Loucy (cell line): ENCODE measurements around the gene GSTM3.

Experiments
- H2AFZ ChIP-seq: fragments of 200-600 bp; sonication (generic); 2 replicates; pipeline ENCODE4 v1.6.0; 2016; ENCODE audit warnings: antibody characterized with exemption, mild to moderate bottlenecking, low read length, moderate library complexity
- H3F3A ChIP-seq: fragments of 200-600 bp; 2 replicates; pipeline ENCODE4 v1.6.0; 2016; ENCODE audit warnings: antibody characterized with exemption, low read depth, mild to moderate bottlenecking
- H3K27me3 ChIP-seq: fragments of 200-600 bp; sonication (generic); 2 replicates; pipeline ENCODE4 v1.6.1; 2014; ENCODE audit warnings: low read length, mild to moderate bottlenecking; ENCODE audit not compliant: insufficient read depth, poor library complexity, severe bottlenecking
- H3K36me3 ChIP-seq: fragments of 200-600 bp; sonication (generic); 2 replicates; pipeline ENCODE4 v1.6.1; 2016; ENCODE audit warnings: low read length; ENCODE audit not compliant: insufficient read depth
- H3K4me1 ChIP-seq: fragments of 200-600 bp; sonication (generic); 2 replicates; pipeline ENCODE4 v1.5.1; 2014; ENCODE audit warnings: low read length, mild to moderate bottlenecking; ENCODE audit not compliant: insufficient read depth, poor library complexity, severe bottlenecking
- H3K4me2 ChIP-seq: fragments of 200-600 bp; sonication (generic); 2 replicates; pipeline ENCODE4 v1.6.0; 2014; ENCODE audit warnings: antibody characterized with exemption, low read length, low read depth, mild to moderate bottlenecking; ENCODE audit not compliant: poor library complexity, severe bottlenecking
- H3K4me3 ChIP-seq: fragments of 200-600 bp; sonication (generic); 2 replicates; pipeline ENCODE4 v1.5.1; 2014; ENCODE audit warnings: low read length, mild to moderate bottlenecking, mixed read lengths; ENCODE audit not compliant: poor library complexity, severe bottlenecking
- H3K79me2 ChIP-seq: fragments of 200-600 bp; sonication (generic); 2 replicates; pipeline ENCODE4 v1.6.1; 2014; ENCODE audit warnings: low read length; ENCODE audit not compliant: insufficient read depth
- H3K9ac ChIP-seq: fragments of 200-600 bp; sonication (generic); 2 replicates; pipeline ENCODE4 v1.6.0; 2014; ENCODE audit warnings: mild to moderate bottlenecking, low read depth, low read length, moderate library complexity; ENCODE audit not compliant: poor library complexity, severe bottlenecking
- H3K9me2 ChIP-seq: fragments of 200-600 bp; sonication (generic); replicated peaks from 2 replicates; pipeline ENCODE4 v1.6.1; 2016; ENCODE audit warnings: low read depth, low read length, mixed read lengths
- H3K9me3 ChIP-seq: fragments of 200-600 bp; sonication (generic); 2 replicates; pipeline ENCODE4 v1.6.1; 2014; ENCODE audit warnings: mild to moderate bottlenecking, antibody characterized with exemption, low read length, low read depth; ENCODE audit not compliant: insufficient read depth
- H4K20me1 ChIP-seq: fragments of 200-600 bp; sonication (generic); 2 replicates; pipeline ENCODE4 v1.6.0; 2014; ENCODE audit warnings: antibody characterized with exemption, low read length, mild to moderate bottlenecking; ENCODE audit not compliant: insufficient read depth, poor library complexity, severe bottlenecking
- CTCF ChIP-seq: fragments of 200-600 bp; sonication (generic); conservative IDR thresholded peaks from 2 replicates; pipeline ENCODE4 v1.5.1; 2014; ENCODE audit warnings: mild to moderate bottlenecking, antibody characterized with exemption, low read length
- EZH2phosphoT487 ChIP-seq: fragments of 200-600 bp; IDR thresholded peaks from 2 replicates; pipeline ENCODE4 v1.6.1; 2018; ENCODE audit warnings: antibody characterized with exemption, mild to moderate bottlenecking, moderate library complexity, borderline replicate concordance

The GSTM3 gene

GRCh38 chr1:109739738-109740614 lies 862 bp downstream of the GSTM3 start:
- H3K9me2 ChIP-seq = no peaks in the 10 kb centered on the region
- H3K36me3 ChIP-seq = no peaks in the 10 kb centered on the region
- H3K4me3 ChIP-seq = peak overlapping the region; percentile 71
- H4K20me1 ChIP-seq = no peaks in the 10 kb centered on the region
- no peaks in the 10 kb centered on the region for H3K9me3 ChIP-seq
- H3K4me2 ChIP-seq = peak overlapping the region; percentile 63
- H3K4me1 ChIP-seq = no peaks in the 10 kb centered on the region
- H2AFZ ChIP-seq = peak overlapping the region; percentile 89
- no peaks in the 10 kb centered on the region for H3K27me3 ChIP-seq
- H3K79me2 ChIP-seq = no peaks in the 10 kb centered on the region
- H3F3A ChIP-seq = no peaks in the 10 kb centered on the region
- TF ChIP-seq EZH2phosphoT487 (no peak), CTCF (no peak)
- peak overlapping the region; percentile 62 for H3K9ac ChIP-seq

- TF ChIP-seq EZH2phosphoT487 (no peak), CTCF (no peak)
- no peak overlapping the region for H3K4me2 ChIP-seq
- H3K36me3 ChIP-seq = no peaks in the 10 kb centered on the region
- H3K9me2 ChIP-seq = no peaks in the 10 kb centered on the region
- no peaks in the 10 kb centered on the region for H4K20me1 ChIP-seq
- no peak overlapping the region for H3K9ac ChIP-seq
- H3F3A ChIP-seq = no peaks in the 10 kb centered on the region
- no peak overlapping the region for H3K4me3 ChIP-seq
- no peaks in the 10 kb centered on the region for H3K27me3 ChIP-seq
- no peaks in the 10 kb centered on the region for H3K79me2 ChIP-seq
- H3K4me1 ChIP-seq = no peaks in the 10 kb centered on the region
- H3K9me3 ChIP-seq = no peaks in the 10 kb centered on the region
- no peak overlapping the region for H2AFZ ChIP-seq
Measured at GRCh38 chr1:109733236-109733870, 7.5 kb downstream of the GSTM3 start.

GRCh38 chr1:109732390-109732881 lies 8.4 kb downstream of the GSTM3 start:
- no peaks in the 10 kb centered on the region for H3K9me3 ChIP-seq
- TF ChIP-seq CTCF = no peak
- no peak for TF ChIP-seq EZH2phosphoT487

More at GRCh38 chr1:109732390-109732881, 8.4 kb downstream of the GSTM3 start:
- Histone ChIP-seq H3K9ac (no peak overlapping the region), H3K9me2 (no peaks in the 10 kb centered on the region), H3K4me3 (no peak overlapping the region), H3K4me1 (no peaks in the 10 kb centered on the region), H2AFZ (no peak overlapping the region), H3K4me2 (no peak overlapping the region), H4K20me1 (no peaks in the 10 kb centered on the region), H3K27me3 (no peaks in the 10 kb centered on the region), H3F3A (no peaks in the 10 kb centered on the region), H3K36me3 (no peaks in the 10 kb centered on the region), H3K79me2 (no peaks in the 10 kb centered on the region)
